DOHH2 (cell line): ENCODE results near the gene GNB1L.

Experiments
- H3F3A ChIP-seq: fragments of 200-600 bp; sonication (generic), shearing (Covaris generic); 2 replicates; pipeline ENCODE4 v1.6.0; 2016; ENCODE audit warnings: antibody characterized with exemption, mild to moderate bottlenecking; ENCODE audit not compliant: control insufficient read depth, insufficient read depth
- H3K27ac ChIP-seq: fragments of 200-600 bp; sonication (generic); 2 replicates; pipeline ENCODE4 v1.5.1; 2014; ENCODE audit warnings: low read depth, mild to moderate bottlenecking, low read length, moderate library complexity
- H3K27me3 ChIP-seq: fragments of 200-600 bp; sonication (generic); 2 replicates; pipeline ENCODE4 v1.6.1; 2014; ENCODE audit warnings: mild to moderate bottlenecking, low read length, mixed read lengths; ENCODE audit not compliant: control insufficient read depth
- H3K36me3 ChIP-seq: fragments of 200-600 bp; sonication (generic); 2 replicates; pipeline ENCODE4 v1.6.1; 2014; ENCODE audit warnings: mild to moderate bottlenecking, low read length, moderate library complexity, mixed read lengths; ENCODE audit not compliant: control insufficient read depth
- H3K4me1 ChIP-seq: fragments of 200-600 bp; sonication (generic); 2 replicates; pipeline ENCODE4 v1.6.1; 2014; ENCODE audit warnings: mild to moderate bottlenecking, low read length, mixed read lengths; ENCODE audit not compliant: control insufficient read depth
- H3K4me2 ChIP-seq: fragments of 200-600 bp; sonication (generic); 2 replicates; pipeline ENCODE4 v1.6.0; 2014; ENCODE audit warnings: mild to moderate bottlenecking, low read length, moderate library complexity
- H3K4me3 ChIP-seq: fragments of 200-600 bp; sonication (generic); 2 replicates; pipeline ENCODE4 v1.5.1; 2014; ENCODE audit warnings: mild to moderate bottlenecking, low read length, mixed read lengths
- H3K79me2 ChIP-seq: fragments of 200-600 bp; sonication (generic); 2 replicates; pipeline ENCODE4 v1.6.1; 2014; ENCODE audit warnings: mild to moderate bottlenecking, low read length, mixed read lengths; ENCODE audit not compliant: control insufficient read depth
- H3K9me2 ChIP-seq: fragments of 200-600 bp; sonication (generic); replicated peaks from 2 replicates; pipeline ENCODE4 v1.6.1; 2014; ENCODE audit warnings: mild to moderate bottlenecking, low read length, mixed read lengths; ENCODE audit not compliant: control insufficient read depth
- H3K9me3 ChIP-seq: fragments of 200-600 bp; sonication (generic); 2 replicates; pipeline ENCODE4 v1.6.1; 2014; ENCODE audit warnings: antibody characterized with exemption, low read length, mixed read lengths; ENCODE audit not compliant: control insufficient read depth, insufficient read depth
- H4K20me1 ChIP-seq: fragments of 200-600 bp; sonication (generic); 2 replicates; pipeline ENCODE4 v1.6.0; 2014; ENCODE audit warnings: low read depth, mild to moderate bottlenecking, antibody characterized with exemption, low read length, moderate library complexity; ENCODE audit not compliant: control insufficient read depth, insufficient read depth
- CTCF ChIP-seq: fragments of 200-600 bp; sonication (generic); IDR thresholded peaks from one replicate; pipeline ENCODE4 v1.5.1; 2014; ENCODE audit warnings: antibody characterized with exemption, mild to moderate bottlenecking, low read depth, low read length; ENCODE audit not compliant: poor library complexity, severe bottlenecking
- EZH2phosphoT487 ChIP-seq: fragments of 200-600 bp; sonication (generic); IDR thresholded peaks from 2 replicates; pipeline ENCODE4 v1.6.1; 2017; ENCODE audit warnings: borderline replicate concordance, mild to moderate bottlenecking, antibody characterized with exemption, low read length, moderate library complexity, mixed read lengths

The GNB1L gene

GRCh38 chr22:19842393-19843106 lies 12.1 kb downstream of the GNB1L start:
- 0 out of 2 replicates have a peak, but pooled peaks cover 2% of the 10 kb centered on the region for H3F3A ChIP-seq
- no peak overlapping the region for H3K4me3 ChIP-seq
- H3K4me2 ChIP-seq, result no peak overlapping the region
- TF ChIP-seq EZH2phosphoT487 (no peak), CTCF (no peak)
- peaks cover 7% of the 10 kb centered on the region for H4K20me1 ChIP-seq
- H3K79me2 ChIP-seq, result peaks cover 12% of the 10 kb centered on the region
- peaks cover 30% of the 10 kb centered on the region for H3K4me1 ChIP-seq
- H3K9me3 ChIP-seq, result no peaks in the 10 kb centered on the region; the same call in 1 of the 2 replicates
- no peaks in the 10 kb centered on the region for H3K27me3 ChIP-seq
- no peaks in the 10 kb centered on the region for H3K9me2 ChIP-seq
- peaks cover 7% of the 10 kb centered on the region for H3K36me3 ChIP-seq
- H3K27ac ChIP-seq, result no peak overlapping the region

GRCh38 chr22:19841641-19842392 lies 12.9 kb downstream of the GNB1L start:
- peaks cover 30% of the 10 kb centered on the region for H3K4me1 ChIP-seq
- TF ChIP-seq EZH2phosphoT487, result no peak
- TF ChIP-seq CTCF, result no peak
- no peaks in the 10 kb centered on the region for H3F3A ChIP-seq
- no peaks in the 10 kb centered on the region for H3K27me3 ChIP-seq
- no peaks in the 10 kb centered on the region for H3K9me2 ChIP-seq
- no peak overlapping the region for H3K27ac ChIP-seq
- H3K79me2 ChIP-seq, result peaks cover 8% of the 10 kb centered on the region
- H3K9me3 ChIP-seq, result no peaks in the 10 kb centered on the region
- peaks cover 7% of the 10 kb centered on the region for H4K20me1 ChIP-seq
- H3K4me3 ChIP-seq, result no peak overlapping the region
- H3K4me2 ChIP-seq, result no peak overlapping the region; the same call in 1 of the 2 replicates
- H3K36me3 ChIP-seq, result no peaks in the 10 kb centered on the region

GRCh38 chr22:19840955-19841640 lies 13.6 kb downstream of the GNB1L start:
- TF ChIP-seq EZH2phosphoT487, result no peak
- TF ChIP-seq CTCF, result no peak

More at GRCh38 chr22:19840955-19841640, 13.6 kb downstream of the GNB1L start:
- Histone ChIP-seq H3K36me3 (no peaks in the 10 kb centered on the region), H3K27me3 (no peaks in the 10 kb centered on the region), H3K4me3 (no peak overlapping the region), H3K9me2 (no peaks in the 10 kb centered on the region), H3K4me1 (peaks cover 30% of the 10 kb centered on the region), H3K27ac (no peak overlapping the region), H3K4me2 (no peak overlapping the region), H3F3A (peaks cover 6% of the 10 kb centered on the region; the same call in 1 of the 2 replicates), H3K79me2 (peaks cover 6% of the 10 kb centered on the region; the same call in 1 of the 2 replicates), H4K20me1 (peaks cover 7% of the 10 kb centered on the region), H3K9me3 (no peaks in the 10 kb centered on the region)
